H4 (cell line): Measurements from ENCODE around the gene ANTXR2. TPM values are rescaled to one million over a fixed set of nuclear protein-coding genes. Genes with fewer than 3 reads are reported as not detected.
"Not testable (repeated sequence)": the region's sequence is repeated elsewhere in the genome, so short reads cannot be mapped to it uniquely, and the experiment has no call there.

ENCODE experiments used
- DNase-seq: peaks from one replicate; pipeline ENCODE4 v3.0.0-alpha.2; 2015; ENCODE audit warnings: low spot score
- total RNA-seq: library from RNA; depleted of rRNA; stranded (reverse); fragments of >200 nt; shearing (Covaris generic); gene quantifications from 2 replicates; pipeline ENCODE4 v1.2.3, GENCODE V29; 2014

The ANTXR2 gene
- total RNA-seq, 1 experiment from 2014 or later, result 14.0 TPM

- DNase-seq, result not testable (repeated sequence)
Observed at GRCh38 chr4:79991100-79991499, 81.9 kb downstream of the ANTXR2 start.

- no peak for DNase-seq
Observed at GRCh38 chr4:79987401-79987800, 85.6 kb downstream of the ANTXR2 start.

GRCh38 chr4:79983431-79983830, 89.6 kb downstream of the ANTXR2 start:
- no peak for DNase-seq

- no peak for DNase-seq
Observed at GRCh38 chr4:79982601-79983322, 90.3 kb downstream of the ANTXR2 start.

GRCh38 chr4:79980448-79980847, 92.6 kb downstream of the ANTXR2 start:
- no peak for DNase-seq

- DNase-seq, result no peak
Observed at GRCh38 chr4:79979785-79980437, 93.1 kb downstream of the ANTXR2 start.

- DNase-seq, result no peak
Observed at GRCh38 chr4:79977131-79977840, 95.7 kb downstream of the ANTXR2 start.

GRCh38 chr4:79964400-79965211, 108.4 kb downstream of the ANTXR2 start:
- no peak for DNase-seq

- DNase-seq, result no peak
Observed at GRCh38 chr4:79964020-79964399, 109.0 kb downstream of the ANTXR2 start.

GRCh38 chr4:79959652-79960051, 113.4 kb downstream of the ANTXR2 start:
- DNase-seq, result no peak

- DNase-seq, result no peak
Observed at GRCh38 chr4:79958466-79959264, 114.4 kb downstream of the ANTXR2 start.

GRCh38 chr4:79949178-79949577, 123.9 kb downstream of the ANTXR2 start:
- no peak for DNase-seq

GRCh38 chr4:79948739-79949138, 124.3 kb downstream of the ANTXR2 start:
- no peak for DNase-seq

- no peak for DNase-seq
Observed at GRCh38 chr4:79948261-79948660, 124.8 kb downstream of the ANTXR2 start.

GRCh38 chr4:79947386-79947785, 125.6 kb downstream of the ANTXR2 start:
- DNase-seq, result no peak

GRCh38 chr4:79935274-79935673, 137.8 kb downstream of the ANTXR2 start:
- DNase-seq, result no peak

GRCh38 chr4:79934660-79935059, 138.4 kb downstream of the ANTXR2 start:
- DNase-seq, result no peak

GRCh38 chr4:79927931-79928330, 145.1 kb downstream of the ANTXR2 start:
- DNase-seq, result no peak

- DNase-seq, result no peak
Observed at GRCh38 chr4:79923281-79923680, 149.7 kb downstream of the ANTXR2 start.

- DNase-seq, result no peak
Observed at GRCh38 chr4:79922011-79922410, 151.0 kb downstream of the ANTXR2 start.

- DNase-seq, result no peak
Observed at GRCh38 chr4:79920163-79920853, 152.7 kb downstream of the ANTXR2 start.
